ENCODE results near the gene NFATC2.

Gene NFATC2

DNA sequence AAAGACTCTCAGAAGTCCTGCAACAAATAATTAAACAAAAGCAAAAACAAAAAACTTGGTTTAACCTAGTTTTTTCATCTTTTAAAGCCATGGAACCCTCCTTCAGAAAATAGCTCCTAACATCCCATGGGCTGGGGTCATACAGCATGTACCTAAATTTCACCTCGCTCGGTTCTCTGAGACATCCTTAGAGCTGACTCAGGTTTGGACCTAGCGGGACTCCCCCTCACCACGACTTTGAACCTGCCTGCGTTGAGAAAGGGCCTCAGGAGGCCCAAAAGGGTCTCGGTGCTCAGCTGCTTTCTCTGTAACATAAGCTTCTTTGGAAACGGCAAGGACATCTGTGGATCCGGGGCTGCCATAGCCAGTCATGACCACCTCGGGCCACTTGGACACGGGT is 112.8 kb downstream of the NFATC2 start:
- no peak for DNase-seq (ENCODE audit: low spot score)

DNA sequence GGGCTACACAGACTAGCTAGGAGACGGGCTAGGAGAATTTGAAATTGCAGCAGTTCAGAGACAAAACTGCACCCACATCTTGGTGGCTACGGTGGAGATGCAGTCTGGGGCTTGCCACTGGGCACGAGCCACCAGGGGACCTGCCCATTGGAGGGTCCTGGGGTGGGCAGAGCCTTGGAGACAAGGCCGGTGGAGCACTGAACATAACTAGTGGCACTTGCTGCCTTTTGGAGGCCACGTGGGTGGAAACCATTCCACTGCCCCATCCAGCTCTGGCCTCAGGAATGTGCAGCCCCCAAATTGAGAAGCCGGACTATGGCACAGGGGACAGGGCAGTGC is 113.4 kb downstream of the NFATC2 start:
- DNase-seq (ENCODE audit: low spot score): no peak

DNA sequence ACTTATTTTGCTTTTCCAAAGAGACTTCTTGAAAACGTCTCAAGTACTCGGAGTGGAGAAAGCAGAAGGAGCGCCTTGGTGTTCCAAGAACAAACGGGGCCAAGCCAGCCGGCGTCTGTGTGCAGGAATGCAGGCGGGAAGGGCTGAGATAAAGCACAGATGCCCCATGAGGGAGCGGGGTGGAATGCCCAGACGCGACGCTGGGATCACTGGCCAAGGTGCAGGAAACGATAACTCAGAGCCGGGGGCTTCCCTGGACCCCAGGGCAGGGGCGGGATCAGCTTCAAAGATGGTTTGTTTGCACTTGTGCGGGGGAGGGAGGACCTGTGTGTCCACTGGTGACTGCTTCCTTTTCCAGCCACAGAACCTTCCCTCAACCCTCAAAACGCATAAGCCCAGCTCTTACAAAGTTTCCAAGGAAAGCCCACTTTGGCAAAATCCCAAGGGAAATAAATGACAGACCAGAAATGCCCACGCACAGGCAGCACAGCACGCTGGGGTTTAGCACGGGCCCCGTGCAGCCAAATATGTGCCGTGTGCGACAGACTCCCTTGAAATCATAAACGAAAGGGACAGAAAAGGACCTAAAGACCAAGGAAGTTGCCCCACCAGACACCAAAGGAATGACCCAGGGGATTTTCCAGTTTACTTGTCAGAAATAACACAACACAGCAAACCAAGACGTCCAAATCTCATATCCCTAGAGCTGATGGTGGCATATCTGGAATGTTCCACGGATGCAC is 113.9 kb downstream of the NFATC2 start:
- DNase-seq (ENCODE audit: low spot score): no peak

DNA sequence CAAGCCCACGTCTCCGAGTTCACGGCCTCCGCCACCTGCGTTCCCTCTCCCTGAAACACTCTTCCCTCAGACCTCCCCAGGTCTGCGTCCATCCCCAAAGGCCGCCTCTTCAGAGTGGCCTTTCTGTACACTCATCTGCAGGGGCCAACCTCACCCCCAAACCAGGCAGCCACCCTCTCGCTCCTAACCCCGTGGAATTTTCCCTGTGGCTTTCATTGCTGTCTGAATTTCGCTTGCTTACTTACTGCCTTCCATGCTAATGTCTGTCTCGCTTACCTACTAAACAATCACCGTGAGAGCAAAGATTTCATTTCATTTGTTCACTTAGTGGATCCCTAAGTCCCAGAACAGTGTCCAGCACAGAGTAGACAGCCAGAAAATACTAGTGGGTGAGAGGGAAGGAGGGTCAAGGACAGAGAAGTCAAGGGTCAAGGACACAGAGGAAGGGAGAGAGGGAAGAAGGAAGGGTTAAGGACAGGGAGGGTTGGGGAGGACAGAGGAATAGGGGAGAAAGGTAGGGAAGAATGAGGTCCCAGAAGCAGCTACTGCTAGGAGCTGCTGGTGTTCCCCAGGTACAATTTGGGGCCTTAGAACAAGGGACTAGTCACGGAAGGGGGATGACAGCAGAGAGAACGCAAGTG is 114.7 kb downstream of the NFATC2 start:
- DNase-seq (ENCODE audit: low spot score): no peak

DNA sequence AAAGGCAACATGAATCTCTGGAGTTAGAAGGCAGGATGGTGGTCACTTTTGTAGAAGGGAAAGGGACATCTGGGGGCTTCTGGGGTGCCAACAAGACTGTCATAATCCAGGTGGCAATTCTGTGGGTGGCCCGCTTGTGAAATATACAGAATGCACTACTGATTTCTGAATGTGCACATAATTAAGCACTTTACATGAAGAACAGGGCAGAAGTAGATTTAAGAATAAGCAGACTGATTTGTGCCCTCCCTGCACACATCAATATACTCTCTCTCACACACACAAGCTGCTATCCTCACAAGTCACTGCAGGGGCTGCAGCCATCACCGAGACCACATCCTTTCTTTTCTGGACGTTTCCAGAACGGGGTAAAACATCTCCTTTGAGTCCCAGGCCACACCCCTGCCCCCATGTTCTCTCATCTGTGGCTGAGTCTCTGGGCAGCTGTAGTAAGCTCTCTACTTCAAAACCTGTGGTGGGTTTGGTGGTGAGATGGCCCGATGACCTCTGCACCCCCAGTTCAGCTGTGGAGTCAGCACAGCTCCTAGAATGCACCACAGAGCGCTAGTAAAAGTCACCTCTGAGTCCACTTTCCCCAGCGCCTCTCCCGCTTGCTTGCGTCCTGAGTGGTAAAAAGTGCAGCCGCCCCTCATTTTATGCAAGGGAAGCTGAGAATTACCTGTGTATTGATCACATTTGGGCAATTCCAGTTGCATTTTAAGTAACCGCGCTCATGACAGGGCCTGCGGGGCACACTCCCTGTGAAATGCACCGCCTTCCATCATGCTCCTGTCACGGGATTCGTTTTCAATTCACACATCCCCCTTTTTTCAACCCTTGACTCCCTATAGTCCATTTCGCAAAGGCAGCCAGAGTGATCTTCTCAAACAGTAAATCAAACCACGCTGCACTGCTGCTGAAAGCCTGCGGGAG is 115.5 kb downstream of the NFATC2 start:
- DNase-seq (ENCODE audit: low spot score): no peak

DNA sequence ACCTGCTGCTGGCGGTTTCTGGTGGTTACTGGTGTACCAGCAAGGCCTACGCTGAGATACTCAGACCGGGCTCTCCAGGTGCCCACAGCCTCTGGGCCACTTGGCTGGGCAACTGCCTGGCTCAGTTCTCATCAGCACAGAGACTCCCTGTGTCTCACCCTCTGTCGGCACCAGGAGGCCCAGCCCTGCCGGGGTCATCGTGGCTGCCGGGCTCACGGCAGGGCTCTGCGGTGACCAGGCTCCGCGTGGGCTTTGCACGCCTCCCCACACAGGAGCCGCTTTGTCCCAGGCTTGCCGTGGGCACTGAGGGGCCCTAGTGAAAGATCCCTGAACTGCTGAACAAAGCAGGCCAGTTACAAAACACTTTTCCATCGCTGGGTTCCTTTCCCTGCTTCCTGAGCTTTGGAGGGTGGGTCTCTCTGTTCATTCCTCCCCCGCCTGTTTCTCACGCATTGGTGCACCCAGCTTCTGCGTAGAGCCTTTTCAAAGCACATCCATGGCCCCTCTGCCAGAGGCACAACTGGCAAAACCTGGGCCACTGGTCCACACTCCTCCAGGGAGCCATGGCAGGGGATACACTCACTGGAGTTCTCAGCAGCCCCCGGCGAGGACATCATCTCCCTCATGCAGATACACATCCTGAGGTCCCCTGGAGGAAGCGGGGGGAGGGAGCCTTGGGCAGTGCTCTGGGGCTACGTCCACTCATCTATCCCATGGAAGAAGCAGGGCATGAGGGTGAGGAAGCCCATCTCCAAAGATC is 117.0 kb downstream of the NFATC2 start:
- DNase-seq (ENCODE audit: low spot score): no peak

DNA sequence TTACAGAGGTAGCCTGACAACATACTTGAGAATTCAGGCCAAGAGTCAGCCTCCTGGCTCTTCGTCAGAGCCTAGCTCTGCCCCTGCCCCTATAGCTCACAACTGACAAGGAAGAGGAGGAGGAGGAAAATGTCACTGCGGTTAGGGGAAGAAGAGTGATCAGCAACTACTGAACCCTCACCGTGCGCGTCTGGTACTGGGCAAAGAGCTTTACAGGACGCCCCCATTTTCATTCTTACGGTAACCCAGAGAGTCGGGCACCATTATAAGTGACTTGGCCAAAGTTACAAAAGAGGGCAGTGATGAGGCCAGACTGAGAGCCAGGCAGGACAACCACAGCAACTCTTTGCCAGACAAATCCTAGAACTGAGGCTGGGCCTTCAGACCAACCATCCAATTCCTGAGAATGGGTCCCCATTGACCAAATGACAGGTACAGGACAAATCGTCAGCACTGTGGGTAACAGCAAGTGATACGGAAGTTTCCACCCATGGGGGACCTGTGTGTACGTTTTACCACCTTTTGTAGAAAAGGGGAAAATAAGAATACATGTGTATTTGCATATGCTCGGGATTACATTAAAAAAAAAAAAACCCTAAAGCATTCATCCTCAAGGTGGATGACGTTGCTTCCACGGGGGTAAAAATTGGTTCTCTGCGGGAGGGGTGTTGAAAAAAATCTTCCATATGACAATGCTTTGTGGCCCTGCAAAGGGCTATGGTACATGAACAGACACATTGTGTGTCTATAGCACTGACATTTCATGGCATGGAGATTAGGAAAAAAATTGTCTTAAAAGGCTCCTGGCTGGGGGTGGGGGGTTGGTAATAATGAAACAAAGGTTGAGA is 118.0 kb downstream of the NFATC2 start:
- DNase-seq (ENCODE audit: low spot score): no peak

DNA sequence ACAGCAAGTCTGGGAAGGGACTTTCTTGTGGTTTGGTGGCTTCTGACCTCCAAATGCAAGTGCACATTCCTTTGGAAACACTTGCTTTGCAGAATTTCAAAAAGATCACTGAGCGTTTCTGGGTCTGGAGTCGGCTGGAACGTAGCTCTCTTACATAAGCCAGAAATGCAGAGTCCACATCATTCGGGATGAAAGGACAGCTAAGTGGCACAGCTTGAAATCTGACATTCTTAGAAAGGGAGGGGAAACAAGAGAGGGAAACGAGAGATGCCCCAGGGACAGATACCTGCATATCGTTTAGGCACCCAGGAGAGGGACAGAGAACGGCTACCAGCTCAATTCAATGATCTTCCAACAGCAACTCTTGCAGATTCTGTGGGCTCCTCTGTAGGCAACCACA is 118.7 kb downstream of the NFATC2 start:
- no peak for DNase-seq (ENCODE audit: low spot score)

DNA sequence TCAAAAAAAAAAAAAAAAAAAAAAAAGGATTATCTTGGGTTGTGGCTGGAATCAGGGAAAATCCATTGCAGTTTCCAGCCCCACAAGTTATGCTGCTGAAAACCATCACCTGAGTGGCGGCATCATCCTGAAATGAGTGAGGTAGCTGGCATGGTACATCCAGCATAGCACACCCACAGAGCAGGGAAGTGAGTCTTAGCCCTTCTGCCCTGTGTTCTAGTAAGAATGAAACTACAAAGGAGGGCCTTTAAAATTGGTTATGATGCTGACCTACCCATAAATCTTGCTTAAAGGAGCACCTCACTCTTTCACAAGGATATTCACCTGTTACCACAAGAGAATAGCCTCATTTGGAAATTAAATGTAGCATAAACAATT is 119.2 kb downstream of the NFATC2 start:
- no peak for DNase-seq (ENCODE audit: low spot score)

DNA sequence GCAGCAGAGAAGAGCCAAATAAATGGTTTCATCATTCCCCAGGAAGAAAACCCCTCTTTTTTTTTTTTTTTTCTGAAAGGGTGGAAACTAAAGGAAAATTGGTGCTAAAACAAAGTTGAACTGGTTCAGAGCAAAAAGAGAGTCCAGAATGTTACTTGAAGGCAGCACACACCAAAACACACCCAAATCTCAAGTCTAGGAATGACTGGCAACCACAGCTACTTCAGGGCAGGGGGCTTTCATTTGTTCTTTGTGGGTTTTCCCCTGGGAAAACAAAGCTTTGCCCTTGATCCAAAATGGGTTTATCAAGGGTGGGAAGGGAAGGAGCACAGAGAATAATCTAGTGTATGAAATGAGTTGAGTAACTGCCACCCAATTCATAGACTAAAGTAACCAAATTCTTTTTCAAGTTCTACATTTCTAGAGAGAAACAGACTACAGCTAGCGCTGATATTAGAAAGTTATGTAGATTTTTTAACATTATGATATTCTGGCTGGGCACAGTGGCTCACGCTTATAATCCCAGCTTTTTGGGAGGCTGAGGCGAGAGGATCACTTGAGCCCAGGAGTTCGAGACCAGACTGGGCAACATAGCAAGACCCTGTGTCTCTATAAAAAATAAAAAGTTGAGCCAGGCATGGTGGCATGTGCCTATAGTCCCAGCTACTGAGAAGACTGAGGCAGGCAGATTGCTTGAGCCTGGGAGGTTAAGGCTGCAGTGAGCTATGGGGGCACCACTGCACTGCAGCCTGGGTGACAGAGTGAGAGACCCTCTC is 119.8 kb downstream of the NFATC2 start:
- no peak for DNase-seq (ENCODE audit: low spot score)

DNA sequence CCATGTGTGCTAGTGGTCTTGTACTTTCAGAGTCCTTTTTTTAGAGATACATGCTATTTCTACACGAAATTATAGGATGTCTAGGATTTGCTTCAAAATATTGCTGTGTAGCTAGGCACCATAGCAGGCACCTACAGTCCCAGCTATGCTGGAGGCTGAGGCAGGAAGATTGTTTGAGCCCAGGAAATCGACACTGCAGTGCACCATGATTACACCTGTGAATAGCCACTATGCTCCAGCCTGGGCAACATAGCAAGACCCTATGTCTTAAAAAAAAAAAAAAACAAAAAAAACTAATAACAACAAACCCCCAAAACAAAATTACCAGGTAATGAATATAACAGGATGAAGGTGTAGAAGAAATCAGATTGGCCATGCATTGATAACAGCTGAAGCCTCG is 121.7 kb downstream of the NFATC2 start:
- DNase-seq (ENCODE audit: low spot score): no peak

DNA sequence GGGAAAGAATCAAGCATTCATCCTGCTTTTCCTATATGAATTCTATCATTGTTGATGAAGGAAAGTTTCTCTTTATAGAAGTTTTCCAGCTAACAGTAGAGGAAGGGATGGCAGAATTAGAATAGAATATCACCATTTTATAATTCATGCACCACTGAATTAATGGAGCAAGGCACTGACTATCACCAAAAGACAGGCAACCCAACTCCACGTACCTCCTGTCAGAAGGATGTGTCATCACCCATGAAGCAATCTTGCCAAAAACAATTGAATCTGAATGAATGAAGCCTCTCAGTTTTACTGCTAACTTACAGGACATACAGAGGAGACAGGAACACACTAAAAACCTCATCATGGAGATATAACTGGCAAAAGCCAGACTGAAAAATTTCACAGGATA is 122.4 kb downstream of the NFATC2 start:
- no peak for DNase-seq (ENCODE audit: low spot score)

DNA sequence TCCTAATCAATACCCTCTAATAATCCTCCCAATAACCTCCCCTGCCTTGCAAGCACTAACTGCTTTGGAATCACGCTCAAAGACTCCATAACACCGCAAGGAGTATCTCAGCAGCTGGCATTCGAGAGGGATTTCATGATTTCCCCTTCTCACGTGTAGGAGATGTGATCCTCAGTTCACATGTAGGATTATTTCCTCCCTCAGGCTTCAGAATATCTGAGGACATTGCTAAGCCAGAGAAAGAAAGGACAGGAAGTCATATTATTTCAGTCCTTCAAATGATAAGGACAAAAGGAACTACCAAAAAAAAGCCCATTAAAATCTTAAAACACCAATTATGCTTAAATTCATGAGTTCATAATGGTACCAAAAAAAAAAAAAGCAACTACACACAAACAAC is 122.9 kb downstream of the NFATC2 start:
- no peak for DNase-seq (ENCODE audit: low spot score)

DNA sequence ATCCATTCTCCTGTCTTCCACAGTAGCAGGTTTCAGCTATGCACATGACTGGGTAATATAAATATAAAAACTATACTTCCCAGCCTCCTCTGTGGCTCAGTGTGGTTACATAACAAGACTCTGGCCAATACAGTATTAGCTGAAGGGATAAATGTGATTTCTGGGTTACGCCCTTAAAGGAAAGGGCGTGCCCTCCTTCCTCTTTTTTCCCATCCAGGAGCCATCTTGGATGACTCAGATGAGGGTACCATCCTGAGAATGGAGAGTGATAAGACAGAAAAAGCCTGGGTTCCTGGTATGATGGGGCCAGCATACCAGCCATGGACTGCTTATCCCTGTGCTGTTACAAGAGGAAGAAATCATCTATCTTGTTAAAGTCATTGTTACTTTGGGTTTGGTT is 123.3 kb downstream of the NFATC2 start:
- DNase-seq (ENCODE audit: low spot score): no peak

DNA sequence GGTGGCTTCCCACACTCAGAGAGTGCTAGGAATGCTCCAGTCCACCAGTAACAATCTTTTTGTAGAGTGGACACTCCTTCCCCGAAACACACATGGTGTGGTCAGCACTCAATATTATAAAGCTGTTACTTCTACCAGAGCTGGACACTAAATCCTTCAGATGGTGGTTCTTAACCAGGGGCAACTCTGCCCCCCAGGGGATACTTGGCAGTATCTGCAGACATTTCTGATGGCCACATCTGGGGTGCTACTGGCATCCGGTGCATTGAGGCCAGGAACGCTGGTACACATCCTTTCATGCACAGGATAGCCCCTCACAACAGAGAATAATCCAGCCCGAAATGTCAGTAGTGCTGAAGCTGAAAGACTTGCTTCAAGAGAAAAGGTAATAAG is 124.4 kb downstream of the NFATC2 start:
- DNase-seq (ENCODE audit: low spot score): no peak

DNA sequence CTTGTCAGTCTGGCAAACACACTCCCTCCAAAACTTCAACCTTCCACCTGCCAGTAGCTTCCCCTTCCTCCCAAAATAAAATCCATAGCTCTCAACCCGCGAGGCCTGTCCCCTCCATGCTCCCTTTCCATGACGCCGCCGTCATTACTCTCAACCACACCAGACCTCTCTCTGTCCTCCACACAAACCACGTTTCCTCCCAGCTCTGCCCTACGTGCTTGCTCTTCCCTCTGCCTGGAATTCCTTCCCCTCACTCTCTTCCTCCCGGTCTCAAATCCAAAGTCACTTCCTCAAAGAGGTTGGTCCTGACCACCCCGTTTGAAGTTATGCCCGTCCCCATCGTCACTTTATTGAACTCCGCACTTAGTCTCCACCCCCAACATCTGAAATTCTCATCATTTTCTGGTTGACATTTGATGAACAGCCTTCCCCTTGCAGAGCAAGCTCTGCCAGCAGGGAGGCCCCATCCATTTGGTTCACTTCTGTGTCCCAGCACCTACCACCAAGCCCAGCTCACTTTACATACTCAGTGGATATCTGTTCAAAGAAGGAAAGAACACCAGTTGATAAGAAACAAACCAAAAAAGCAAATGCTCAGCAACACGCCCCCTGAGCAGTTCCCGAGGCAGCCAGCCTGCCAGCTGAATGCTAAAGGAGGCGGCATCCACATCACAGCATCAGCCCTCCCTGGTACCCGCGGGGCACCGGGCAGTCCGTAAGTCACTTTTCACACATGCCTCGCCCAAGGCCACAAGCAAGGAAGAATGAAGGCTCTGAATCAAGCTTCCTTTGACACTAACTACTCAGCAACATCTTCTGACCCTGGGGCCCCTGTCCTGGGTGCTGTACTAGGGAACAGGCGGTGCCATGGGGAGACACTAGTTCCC is 125.0 kb downstream of the NFATC2 start:
- DNase-seq (ENCODE audit: low spot score): no peak

DNA sequence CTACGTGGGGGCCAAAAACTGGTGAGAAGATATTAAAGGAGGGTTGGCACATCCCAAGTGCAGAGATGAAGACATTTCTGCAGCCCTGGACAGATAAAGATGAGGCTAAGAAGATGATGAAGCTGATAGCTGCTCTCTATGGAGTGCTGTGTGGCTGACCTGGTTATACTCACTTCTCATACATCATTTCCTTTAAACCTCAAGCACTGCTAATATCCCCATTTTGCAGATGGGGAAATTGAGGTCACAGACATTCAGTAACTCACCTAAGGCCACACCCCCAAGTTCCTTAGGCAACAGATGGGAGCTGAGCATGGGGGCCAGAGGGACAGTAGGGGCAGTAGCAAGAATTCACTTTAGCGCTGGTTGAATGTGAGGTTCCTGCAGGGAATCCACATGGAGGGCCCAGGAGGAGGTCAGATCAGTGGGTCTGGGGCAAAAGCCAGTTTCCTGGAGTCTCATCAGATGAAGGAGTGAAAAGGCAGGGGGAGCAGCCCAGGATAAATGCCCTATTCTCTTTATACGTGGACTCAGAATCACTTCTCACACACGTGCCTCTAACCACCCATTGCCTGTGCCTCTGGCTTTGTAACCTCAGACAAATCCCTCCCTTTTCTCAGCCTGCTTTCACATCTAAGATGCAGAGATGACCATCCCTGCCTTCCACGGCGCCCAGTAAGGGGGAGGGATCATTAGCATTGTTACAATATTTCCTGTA is 125.8 kb downstream of the NFATC2 start:
- DNase-seq (ENCODE audit: low spot score): no peak

DNA sequence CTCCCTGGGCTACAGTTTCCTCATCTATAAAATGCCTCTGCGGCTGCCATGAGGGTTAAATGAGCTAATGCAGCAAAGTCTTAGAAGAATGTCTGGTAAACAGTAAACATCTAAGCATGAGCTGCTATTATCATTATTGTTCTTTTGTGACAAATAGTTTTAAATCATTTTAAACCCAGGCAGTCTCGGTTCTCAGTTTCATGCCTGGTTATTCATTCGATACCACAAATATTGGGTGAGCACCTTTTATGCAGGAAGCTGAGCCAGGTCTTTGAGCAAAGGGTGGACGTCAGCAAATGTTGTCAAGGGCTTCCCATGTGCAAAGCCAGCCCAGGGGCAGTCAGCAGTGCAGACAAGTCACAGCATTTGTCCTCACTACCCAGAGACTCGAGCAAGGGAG is 128.7 kb downstream of the NFATC2 start:
- no peak for DNase-seq (ENCODE audit: low spot score)

DNA sequence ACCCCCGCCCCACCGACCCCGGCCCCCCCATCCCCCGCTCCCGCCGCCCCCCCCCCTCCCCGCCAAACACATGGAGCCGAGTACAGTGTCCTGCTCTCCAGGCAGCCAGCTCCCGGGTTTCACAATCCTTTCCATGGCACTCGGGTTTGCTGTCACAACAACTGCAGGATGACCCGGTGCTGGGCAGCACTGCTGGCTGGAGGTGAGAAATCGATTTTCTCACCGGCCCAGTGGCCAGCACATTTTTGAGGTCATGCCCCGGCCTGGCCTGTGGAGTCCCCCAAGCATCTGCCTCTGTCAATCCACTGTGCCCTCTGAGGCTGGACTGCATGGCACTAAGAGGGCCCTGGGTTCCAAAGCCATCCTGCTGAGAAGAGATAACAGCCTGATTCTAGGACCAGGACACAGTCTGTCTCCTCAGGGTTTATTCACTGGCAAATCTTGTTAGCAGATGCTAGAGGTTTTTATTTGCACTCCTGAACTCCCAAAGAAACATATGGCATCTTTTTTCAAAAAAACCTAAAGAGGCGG is 129.5 kb downstream of the NFATC2 start:
- no peak for DNase-seq (ENCODE audit: low spot score)

All from SW480 (cell line).